Activated CD4-positive, CD25-positive, alpha-beta regulatory T cell (primary cell): Measurements from ENCODE around the gene SEMA3A.

ENCODE experiments used
- DNase-seq, 4 experiments: peaks; one replicate each; lab custom pipeline; 2025; lab: John Stamatoyannopoulos, UW

The SEMA3A gene

GRCh38 chr7:83921941-83922607, 272.5 kb downstream of the SEMA3A start:
- DNase-seq: no peak

DNA sequence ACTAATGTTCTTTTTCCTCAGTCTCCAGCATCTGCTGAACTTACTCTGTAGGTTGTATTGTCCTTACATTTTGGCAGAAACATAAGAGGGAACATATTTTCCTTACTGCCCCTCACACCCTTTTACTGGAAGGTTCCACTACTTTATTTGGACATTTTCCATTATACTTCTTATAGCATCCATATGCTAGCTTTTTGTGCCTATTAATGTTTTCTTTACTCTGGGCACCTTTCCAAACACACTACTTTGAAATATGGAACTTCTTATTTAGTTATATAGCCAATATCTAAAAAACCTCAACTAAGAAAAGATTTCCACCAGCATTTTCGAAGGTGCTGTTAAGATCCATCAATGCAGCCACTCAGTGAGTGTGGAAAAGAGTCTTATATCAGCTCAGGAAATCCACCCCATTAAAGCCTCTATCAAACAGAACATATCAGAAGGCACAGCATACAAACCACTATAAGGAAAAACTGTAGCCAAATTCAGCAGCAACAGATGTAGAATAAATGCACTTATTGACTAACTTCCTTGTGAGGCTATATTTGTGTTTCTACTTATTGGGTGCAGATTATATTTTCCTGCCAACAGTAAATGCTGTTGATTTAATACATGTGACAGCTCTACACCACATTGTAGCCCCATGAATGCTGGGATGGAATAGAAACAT, 273.2 kb downstream of the SEMA3A start:
- no peak for DNase-seq

- no peak for DNase-seq
These were observed 276.4 kb downstream of the SEMA3A start for GRCh38 chr7:83918142-83918541.

- no peak for DNase-seq
These were observed 281.4 kb downstream of the SEMA3A start for GRCh38 chr7:83913174-83913573.

- DNase-seq: no peak
These were observed 286.1 kb downstream of the SEMA3A start for GRCh38 chr7:83908526-83908925.
